WTC11 (cell line): ENCODE data around the gene AKAP9. TPM values are rescaled to one million over a fixed set of nuclear protein-coding genes. Genes with fewer than 3 reads are reported as not detected.

Experiments used
- ATAC-seq: fragments of 200-7000 bp; cut with Tn5 transposase; 2 replicates; pipeline ENCODE4 v1.10.0; 2021; ENCODE audit warnings: mild to moderate bottlenecking, moderate library complexity
- CTCF ChIA-PET: fragments of 300-600 bp; sonication (Branson Sonifier 250); formaldehyde crosslinking; loops from one replicate; lab custom pipeline; 2021; ENCODE audit warnings: antibody characterized with exemption; lab: Charles Lee
- POLR2A ChIA-PET: fragments of 350-600 bp; sonication (Branson Sonifier 250); formaldehyde crosslinking; loops from one replicate; lab custom pipeline; 2021; ENCODE audit warnings: antibody characterized with exemption; lab: Charles Lee
- DNase-seq: peaks from one replicate; pipeline ENCODE4 v3.0.0; 2021; ENCODE audit warnings: low spot score
- H3K27ac Mint-ChIP-seq: 2 replicates; pipeline ENCODE4 v1.8.0; 2021; ENCODE audit warnings: mixed read lengths
- H3K27me3 Mint-ChIP-seq: 2 replicates; pipeline ENCODE4 v1.8.0; 2021; ENCODE audit warnings: low read depth, mild to moderate bottlenecking, moderate library complexity, mixed read lengths
- H3K36me3 Mint-ChIP-seq: 2 replicates; pipeline ENCODE4 v1.8.0; 2021; ENCODE audit warnings: mixed read lengths
- H3K4me1 Mint-ChIP-seq: 2 replicates; pipeline ENCODE4 v1.8.0; 2022; ENCODE audit warnings: mixed read lengths
- H3K4me3 Mint-ChIP-seq: 2 replicates; pipeline ENCODE4 v1.8.0; 2021; ENCODE audit warnings: mild to moderate bottlenecking, moderate library complexity, mixed read lengths
- H3K9me3 Mint-ChIP-seq: 2 replicates; pipeline ENCODE4 v1.8.0; 2021; ENCODE audit warnings: mixed read lengths
- AFF4 ChIP-seq: sonication (generic); formaldehyde crosslinking; IDR thresholded peaks from 2 replicates; pipeline ENCODE4 v1.8.1; 2023; ENCODE audit warnings: mild to moderate bottlenecking, missing genetic modification reagents, borderline replicate concordance
- ATF6 ChIP-seq: sonication (generic); formaldehyde crosslinking; IDR thresholded peaks from 2 replicates; pipeline ENCODE4 v1.8.1; 2023; ENCODE audit warnings: mild to moderate bottlenecking, missing genetic modification reagents
- CBFB ChIP-seq: sonication (generic); formaldehyde crosslinking; IDR thresholded peaks from 2 replicates; pipeline ENCODE4 v1.8.1; 2022; ENCODE audit warnings: mild to moderate bottlenecking, low read depth, missing genetic modification reagents
- CDX4 ChIP-seq: fragments of 250-450 bp; sonication (Bioruptor Pico); IDR thresholded peaks from 2 replicates; pipeline ENCODE4 v1.9.0; 2021; ENCODE audit warnings: moderate library complexity, mild to moderate bottlenecking, inconsistent platforms, borderline replicate concordance
- CREM ChIP-seq: sonication (generic); formaldehyde crosslinking; IDR thresholded peaks from 2 replicates; pipeline ENCODE4 v1.8.1; 2022; ENCODE audit warnings: mild to moderate bottlenecking, missing genetic modification reagents, moderate library complexity
- GABPB1 ChIP-seq: sonication (generic); formaldehyde crosslinking; IDR thresholded peaks from 2 replicates; pipeline ENCODE4 v1.8.1; 2023; ENCODE audit warnings: mild to moderate bottlenecking, missing genetic modification reagents
- GRHL2 ChIP-seq: fragments of 250-450 bp; sonication (Bioruptor Pico); IDR thresholded peaks from 2 replicates; pipeline ENCODE4 v1.8.0; 2022; ENCODE audit warnings: mild to moderate bottlenecking, moderate library complexity; ENCODE audit not compliant: insufficient replicate concordance, severe bottlenecking
- GTF2I ChIP-seq: fragments of 250-450 bp; sonication (Bioruptor Pico); conservative IDR thresholded peaks from 2 replicates; pipeline ENCODE4 v1.4.0; 2021; ENCODE audit warnings: mild to moderate bottlenecking
- JUN ChIP-seq: sonication (generic); formaldehyde crosslinking; IDR thresholded peaks from 2 replicates; pipeline ENCODE4 v1.8.0; 2023; ENCODE audit warnings: mild to moderate bottlenecking, missing genetic modification reagents
- PRDM15 ChIP-seq: sonication (generic); formaldehyde crosslinking; IDR thresholded peaks from 2 replicates; pipeline ENCODE4 v1.8.0; 2022; ENCODE audit warnings: missing genetic modification reagents
- SMAD3 ChIP-seq: sonication (generic); formaldehyde crosslinking; IDR thresholded peaks from 2 replicates; pipeline ENCODE4 v1.8.0; 2022; ENCODE audit warnings: missing genetic modification reagents, mild to moderate bottlenecking, borderline replicate concordance
- SP1 ChIP-seq: sonication (generic); formaldehyde crosslinking; conservative IDR thresholded peaks from 2 replicates; pipeline ENCODE4 v1.8.1; 2022; ENCODE audit warnings: missing genetic modification reagents
- TEAD1 ChIP-seq: sonication (generic); formaldehyde crosslinking; IDR thresholded peaks from 2 replicates; pipeline ENCODE4 v1.8.0; 2022; ENCODE audit warnings: mild to moderate bottlenecking, missing genetic modification reagents
- ZBTB21 ChIP-seq: sonication (generic); formaldehyde crosslinking; IDR thresholded peaks from 2 replicates; pipeline ENCODE4 v1.8.1; 2023; ENCODE audit warnings: mild to moderate bottlenecking, missing genetic modification reagents, borderline replicate concordance
- ZMAT4 ChIP-seq: fragments of 250-450 bp; sonication (Bioruptor Pico); IDR thresholded peaks from 2 replicates; pipeline ENCODE4 v1.9.0; 2021; ENCODE audit warnings: mild to moderate bottlenecking
- ZNF263 ChIP-seq: sonication (generic); formaldehyde crosslinking; IDR thresholded peaks from 2 replicates; pipeline ENCODE4 v1.8.1; 2022; ENCODE audit warnings: low read depth, mild to moderate bottlenecking, moderate library complexity, missing genetic modification reagents
- ZNF281 ChIP-seq: sonication (generic); formaldehyde crosslinking; IDR thresholded peaks from 2 replicates; pipeline ENCODE4 v1.8.0; 2023; ENCODE audit warnings: mild to moderate bottlenecking, missing genetic modification reagents
- ZNF317 ChIP-seq: sonication (generic); formaldehyde crosslinking; IDR thresholded peaks from 2 replicates; pipeline ENCODE4 v1.8.1; 2023; ENCODE audit warnings: low read depth, mild to moderate bottlenecking, moderate library complexity, missing genetic modification reagents, borderline replicate concordance
- ZNF423 ChIP-seq: fragments of 250-450 bp; sonication (Bioruptor Pico); IDR thresholded peaks from 2 replicates; pipeline ENCODE4 v2.1.2; 2022; ENCODE audit warnings: mild to moderate bottlenecking, moderate library complexity
- total RNA-seq: library from RNA; stranded (reverse); gene quantifications from 3 replicates; pipeline ENCODE4 v1.2.3, GENCODE V29; 2021

The AKAP9 gene
- total RNA-seq, 1 experiment from 2014 or later: 35.2 TPM

- CTCF ChIA-PET: no interaction called here
- Mint-ChIP-seq H3K27ac (no peak overlapping the region), H3K36me3 (no peaks in the 10 kb centered on the region), H3K27me3 (no peaks in the 10 kb centered on the region; the same call in 1 of the 2 replicates), H3K4me1 (no peaks in the 10 kb centered on the region), H3K9me3 (peaks cover 4% of the 10 kb centered on the region; the same call in 1 of the 2 replicates), H3K4me3 (no peak overlapping the region)
- DNase-seq (no peak), ATAC-seq (no peak)
- TF ChIP-seq TEAD1 (CRISPR knock-in tag) (no peak), PRDM15 (CRISPR knock-in tag) (no peak), ZMAT4 (CRISPR knock-in tag) (no peak), CBFB (CRISPR knock-in tag) (no peak), CDX4 (CRISPR knock-in tag) (no peak), ZNF263 (no peak), ZNF423 (CRISPR knock-in tag) (no peak), ATF6 (CRISPR knock-in tag) (no peak), ZNF281 (no peak), SP1 (CRISPR knock-in tag) (no peak)
- POLR2A ChIA-PET: no interaction called here
Measured at GRCh38 chr7:92149736-92150239, 209.1 kb downstream of the AKAP9 start.

GRCh38 chr7:92150450-92151017 is 209.9 kb downstream of the AKAP9 start:
- POLR2A ChIA-PET: no interaction called here
- Mint-ChIP-seq H3K36me3 (no peaks in the 10 kb centered on the region), H3K4me1 (no peaks in the 10 kb centered on the region), H3K9me3 (peaks cover 4% of the 10 kb centered on the region; the same call in 1 of the 2 replicates), H3K27me3 (no peaks in the 10 kb centered on the region; the same call in 1 of the 2 replicates), H3K27ac (no peak overlapping the region), H3K4me3 (no peak overlapping the region)
- ATAC-seq: no peak
- no peak for DNase-seq
- CTCF ChIA-PET: no interaction called here
- TF ChIP-seq GRHL2 (CRISPR knock-in tag) (no peak), ZNF263 (no peak), SMAD3 (no peak), GTF2I (no peak), GABPB1 (no peak), JUN (no peak), CREM (CRISPR knock-in tag) (no peak), ZBTB21 (no peak), AFF4 (CRISPR knock-in tag) (no peak), ZNF317 (CRISPR knock-in tag) (no peak)
